Lower leg skin (tissue), 3 donors: ENCODE measurements around the gene XPNPEP2.

Experiments
- CTCF ChIP-seq, 3 donors: fragments of 450-650 bp; IDR thresholded peaks; one replicate each; pipeline ENCODE4 v1.5.1; 2016; ENCODE audit warnings: antibody characterized with exemption in 3 of 3, mild to moderate bottlenecking in 3 of 3, moderate library complexity in 2 of 3
- POLR2A ChIP-seq, 2 donors: fragments of 450-650 bp; IDR thresholded peaks; one replicate each; pipeline ENCODE4 v1.6.1; 2016 to 2017; ENCODE audit warnings: antibody characterized with exemption in 2 of 2, mild to moderate bottlenecking in 1 of 2, moderate library complexity in 1 of 2

GRCh38 chrX:129793604-129794191 lies 54.9 kb downstream of the XPNPEP2 start:
- no peak for TF ChIP-seq CTCF (IDR thresholded peaks at IDR 0.05)
- TF ChIP-seq POLR2A (IDR thresholded peaks at IDR 0.05): no peak
